Right lobe of liver (tissue), 4 donors: ENCODE measurements around the gene ZNF85.

Experiments
- CTCF ChIP-seq, 4 donors: fragments of 200-600 bp in 3 of 4; fragments of 450-650 bp in 1 of 4; IDR thresholded peaks; one replicate each; pipeline versions ENCODE4 v1.5.1 to v1.8.0; 2016 to 2022; ENCODE audit warnings: antibody characterized with exemption in 4 of 4, mild to moderate bottlenecking in 2 of 4
- POLR2A ChIP-seq: fragments of 450-650 bp; IDR thresholded peaks from one replicate; pipeline ENCODE4 v1.6.1; 2017; ENCODE audit warnings: antibody characterized with exemption, mild to moderate bottlenecking
- donor health status: DM: no; HTN: no; CAD: no.
- donor health status: DM: no; HTN: no; CAD: no.
- donor health status: DM: no; HTN: yes; CAD: no.

- TF ChIP-seq CTCF (IDR thresholded peaks at IDR 0.05) (no peak), POLR2A (no peak)
Observed at GRCh38 chr19:20925481-20925880, 2.4 kb downstream of the ZNF85 start.
